ENCODE results near the gene TMBIM6. TPM values are rescaled to one million over a fixed set of nuclear protein-coding genes. Genes with fewer than 3 reads are reported as not detected.

The TMBIM6 gene
- total RNA-seq, 1 experiment from 2014 or later, result 867 TPM

- BruUV-seq (replicated peaks), result no TSS peak
- H3K9me3 ChIP-seq, result no peaks in the 10 kb centered on the region
- Mint-ChIP-seq H3K4me1 (ENCODE audit: low read depth, unreplicated experiment) (no peaks in the 10 kb centered on the region), H3K36me3 (ENCODE audit: insufficient read depth, unreplicated experiment) (peaks cover 9% of the 10 kb centered on the region), H3K4me3 (ENCODE audit: unreplicated experiment) (no peak overlapping the region), H3K27ac (ENCODE audit: unreplicated experiment) (no peak overlapping the region), H3K9me3 (ENCODE audit: unreplicated experiment) (no peaks in the 10 kb centered on the region), H3K27me3 (ENCODE audit: insufficient read depth, unreplicated experiment) (no peaks in the 10 kb centered on the region)
- no peaks in the 10 kb centered on the region for H3K4me1 ChIP-seq
- no peaks in the 10 kb centered on the region; the same call in 1 of the 2 replicates for H3K36me3 ChIP-seq (ENCODE audit: control insufficient read depth, insufficient read depth, low read length)
- DNase-seq, result no peak
- CTCF ChIA-PET, result no interaction called here
- H3K27me3 ChIP-seq (replicated peaks; ENCODE audit: control insufficient read depth, insufficient read depth, low read length), result no peaks in the 10 kb centered on the region
- intact Hi-C loops (cut with micrococcal nuclease; ENCODE audit: unreplicated experiment), result no loop called here
- no peak overlapping the region for H3K4me3 ChIP-seq (ENCODE audit: low read depth, low read length)
- POLR2A ChIA-PET, result no interaction called here
- TF ChIP-seq CTCF (IDR thresholded peaks at IDR 0.05; ENCODE audit: insufficient read depth in 1 of 2, low read depth in 1 of 2, low read length in 1 of 2, severe bottlenecking in 1 of 2, unreplicated experiment in 1 of 2), result no peak
These were observed 64.1 kb downstream of the TMBIM6 start for GRCh38 chr12:49805409-49805808.

DNA sequence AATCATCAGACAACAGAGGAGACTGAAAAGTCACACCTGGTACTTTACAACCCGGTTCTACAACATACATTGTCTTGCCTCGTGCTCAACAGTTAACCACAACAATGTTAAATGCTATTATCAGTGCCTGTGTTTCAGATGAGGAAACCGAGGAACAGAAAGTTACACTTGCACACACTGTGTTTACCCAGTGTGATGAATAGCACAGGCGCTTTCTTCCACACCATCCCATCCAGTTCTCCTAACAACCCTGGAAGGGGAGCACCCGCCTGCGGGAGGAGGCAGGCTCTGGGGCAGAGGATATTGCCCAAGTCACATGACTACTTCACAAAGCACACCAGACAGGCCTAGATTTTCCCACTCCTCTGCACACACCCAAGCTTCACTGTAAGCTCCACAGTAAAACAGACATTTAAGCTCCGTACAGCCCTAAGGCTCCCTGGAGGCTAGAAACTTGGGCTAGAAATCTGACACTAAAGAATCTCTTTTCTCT, 65.0 kb downstream of the TMBIM6 start:
- no TSS peak for BruUV-seq (replicated peaks)
- Mint-ChIP-seq H3K27me3 (ENCODE audit: insufficient read depth, unreplicated experiment) (no peaks in the 10 kb centered on the region), H3K9me3 (ENCODE audit: unreplicated experiment) (no peaks in the 10 kb centered on the region), H3K4me1 (ENCODE audit: low read depth, unreplicated experiment) (no peaks in the 10 kb centered on the region), H3K36me3 (ENCODE audit: insufficient read depth, unreplicated experiment) (peaks cover 8% of the 10 kb centered on the region), H3K27ac (ENCODE audit: unreplicated experiment) (no peak overlapping the region), H3K4me3 (ENCODE audit: unreplicated experiment) (no peak overlapping the region)
- Histone ChIP-seq H3K9me3 (no peaks in the 10 kb centered on the region), H3K4me3 (ENCODE audit: low read depth, low read length) (no peak overlapping the region), H3K36me3 (ENCODE audit: control insufficient read depth, insufficient read depth, low read length) (no peaks in the 10 kb centered on the region; the same call in 1 of the 2 replicates), H3K27me3 (replicated peaks; ENCODE audit: control insufficient read depth, insufficient read depth, low read length) (no peaks in the 10 kb centered on the region), H3K4me1 (no peaks in the 10 kb centered on the region)
- ChIA-PET CTCF (no interaction called here), POLR2A (no interaction called here)
- TF ChIP-seq CTCF (IDR thresholded peaks at IDR 0.05; ENCODE audit: insufficient read depth in 1 of 2, low read depth in 1 of 2, low read length in 1 of 2, severe bottlenecking in 1 of 2, unreplicated experiment in 1 of 2), result no peak
- intact Hi-C loops (cut with micrococcal nuclease; ENCODE audit: unreplicated experiment), result no loop called here
- DNase-seq, result no peak

GRCh38 chr12:49806877-49807276, 65.5 kb downstream of the TMBIM6 start:
- ChIA-PET POLR2A (no interaction called here), CTCF (no interaction called here)
- BruUV-seq (replicated peaks), result no TSS peak
- no peaks in the 10 kb centered on the region for H3K9me3 Mint-ChIP-seq (ENCODE audit: unreplicated experiment)
- Histone ChIP-seq H3K9me3 (no peaks in the 10 kb centered on the region), H3K4me3 (ENCODE audit: low read depth, low read length) (no peak overlapping the region), H3K27me3 (replicated peaks; ENCODE audit: control insufficient read depth, insufficient read depth, low read length) (no peaks in the 10 kb centered on the region), H3K4me1 (no peaks in the 10 kb centered on the region), H3K36me3 (ENCODE audit: control insufficient read depth, insufficient read depth, low read length) (no peaks in the 10 kb centered on the region; the same call in 1 of the 2 replicates)
- no peak overlapping the region for H3K27ac Mint-ChIP-seq (ENCODE audit: unreplicated experiment)
- no peaks in the 10 kb centered on the region for H3K4me1 Mint-ChIP-seq (ENCODE audit: low read depth, unreplicated experiment)
- no peaks in the 10 kb centered on the region for H3K27me3 Mint-ChIP-seq (ENCODE audit: insufficient read depth, unreplicated experiment)
- TF ChIP-seq CTCF (IDR thresholded peaks at IDR 0.05; ENCODE audit: insufficient read depth in 1 of 2, low read depth in 1 of 2, low read length in 1 of 2, severe bottlenecking in 1 of 2, unreplicated experiment in 1 of 2), result no peak
- no peak for DNase-seq
- no peak overlapping the region for H3K4me3 Mint-ChIP-seq (ENCODE audit: unreplicated experiment)
- H3K36me3 Mint-ChIP-seq (ENCODE audit: insufficient read depth, unreplicated experiment), result peaks cover 4% of the 10 kb centered on the region
- intact Hi-C loops (cut with micrococcal nuclease; ENCODE audit: unreplicated experiment), result no loop called here
